A549 (cell line): ENCODE measurements around the gene SACM1L.

Experiments
- CBX2 ChIP-seq: fragments of 200-600 bp; sonication (generic); IDR thresholded peaks from 2 replicates; pipeline ENCODE4 v1.6.1; 2016; ENCODE audit warnings: low read depth, mild to moderate bottlenecking, borderline replicate concordance
- EP300 ChIP-seq, 2 experiments: fragments of >200 bp; sonication (Bioruptor Twin); formaldehyde crosslinking; IDR thresholded peaks; 2 replicates in 1 of 2; 3 replicates in 1 of 2; pipeline ENCODE4 v1.6.1; 2016 to 2017
- POLR2A ChIP-seq: IDR thresholded peaks from 2 replicates; pipeline ENCODE4 v1.6.1; 2012; ENCODE audit warnings: mild to moderate bottlenecking, low read length
- TF ChIP-seq, protein P1 (sequence below): fragments of >200 bp; sonication (Bioruptor Twin); formaldehyde crosslinking; IDR thresholded peaks from 3 replicates; pipeline ENCODE4 v1.5.1; 2016

DNA sequence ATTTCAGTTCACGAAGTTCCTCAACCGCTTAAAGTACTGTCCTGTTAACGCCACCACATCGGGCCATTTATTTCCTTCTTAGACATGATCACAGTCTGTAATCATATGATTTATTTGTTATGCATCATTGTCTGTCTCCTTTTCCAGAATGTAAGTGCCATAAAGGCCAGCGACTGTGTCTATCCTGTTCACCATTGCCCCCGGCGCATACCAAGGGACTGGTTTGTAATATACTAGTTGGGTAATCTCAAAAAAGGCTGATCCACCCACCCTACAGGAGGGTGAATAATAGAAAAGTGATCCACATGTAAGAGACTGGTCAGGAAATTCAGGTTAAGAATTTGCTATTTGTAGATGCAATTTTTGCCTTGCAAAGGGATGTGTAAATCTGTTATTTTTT lies 65.3 kb downstream of the SACM1L start:
- TF ChIP-seq POLR2A: no peak
- TF ChIP-seq, protein P1, sequence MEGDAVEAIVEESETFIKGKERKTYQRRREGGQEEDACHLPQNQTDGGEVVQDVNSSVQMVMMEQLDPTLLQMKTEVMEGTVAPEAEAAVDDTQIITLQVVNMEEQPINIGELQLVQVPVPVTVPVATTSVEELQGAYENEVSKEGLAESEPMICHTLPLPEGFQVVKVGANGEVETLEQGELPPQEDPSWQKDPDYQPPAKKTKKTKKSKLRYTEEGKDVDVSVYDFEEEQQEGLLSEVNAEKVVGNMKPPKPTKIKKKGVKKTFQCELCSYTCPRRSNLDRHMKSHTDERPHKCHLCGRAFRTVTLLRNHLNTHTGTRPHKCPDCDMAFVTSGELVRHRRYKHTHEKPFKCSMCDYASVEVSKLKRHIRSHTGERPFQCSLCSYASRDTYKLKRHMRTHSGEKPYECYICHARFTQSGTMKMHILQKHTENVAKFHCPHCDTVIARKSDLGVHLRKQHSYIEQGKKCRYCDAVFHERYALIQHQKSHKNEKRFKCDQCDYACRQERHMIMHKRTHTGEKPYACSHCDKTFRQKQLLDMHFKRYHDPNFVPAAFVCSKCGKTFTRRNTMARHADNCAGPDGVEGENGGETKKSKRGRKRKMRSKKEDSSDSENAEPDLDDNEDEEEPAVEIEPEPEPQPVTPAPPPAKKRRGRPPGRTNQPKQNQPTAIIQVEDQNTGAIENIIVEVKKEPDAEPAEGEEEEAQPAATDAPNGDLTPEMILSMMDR: no peak
- no peak for TF ChIP-seq EP300 (IDR thresholded peaks at IDR 0.05)
- no peak for TF ChIP-seq CBX2
